ENCODE results near the gene SRD5A1. TPM values are rescaled to one million over a fixed set of nuclear protein-coding genes. Genes with fewer than 3 reads are reported as not detected.

Gene SRD5A1
- total RNA-seq, 1 experiment from 2014 or later, result 52.3 TPM

DNA sequence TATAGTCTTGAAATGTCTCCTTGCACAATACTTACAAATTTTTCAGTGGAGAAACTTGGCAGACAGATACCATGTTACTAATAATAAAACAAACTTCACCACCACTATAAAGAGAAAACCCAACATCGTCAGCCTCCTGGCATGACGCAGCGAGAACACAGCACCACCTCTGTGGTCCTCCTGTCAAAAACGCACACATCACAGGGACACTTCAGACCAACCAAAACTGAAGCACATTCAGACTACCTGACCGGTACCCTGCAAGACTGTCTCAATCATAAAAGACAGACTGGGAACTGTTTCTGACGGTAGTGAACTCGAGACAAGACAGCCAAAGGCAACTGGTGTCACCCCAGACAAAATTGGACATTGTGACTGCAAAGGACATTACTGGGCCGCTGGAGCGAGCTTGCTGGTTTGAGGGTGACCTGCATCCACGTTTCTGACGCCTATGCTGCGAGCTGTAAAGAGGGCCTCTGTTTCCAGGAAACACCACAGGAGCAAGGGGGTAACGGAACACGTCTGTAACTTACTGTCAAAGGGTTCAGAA lies 34.8 kb upstream of the SRD5A1 start:
- Histone ChIP-seq H3K4me3 (no peak overlapping the region), H3K27ac (no peak overlapping the region), H3K4me2 (no peak overlapping the region), H3F3A (ENCODE audit: insufficient read depth, low read depth) (peaks cover 12% of the 10 kb centered on the region), H3K9me2 (ENCODE audit: insufficient read depth) (no peaks in the 10 kb centered on the region), H3K9me3 (ENCODE audit: insufficient read depth, low read depth) (no peaks in the 10 kb centered on the region), H3K79me2 (ENCODE audit: low read depth) (no peaks in the 10 kb centered on the region), H4K20me1 (ENCODE audit: insufficient read depth) (peaks cover 15% of the 10 kb centered on the region), H3K36me3 (ENCODE audit: low read depth) (peaks cover 41% of the 10 kb centered on the region), H3K27me3 (ENCODE audit: insufficient read depth, low read depth) (no peaks in the 10 kb centered on the region), H3K4me1 (replicated peaks; ENCODE audit: insufficient read depth) (no peaks in the 10 kb centered on the region), H2AFZ (no peak overlapping the region)
- ChIA-PET POLR2A (ENCODE audit: unreplicated experiment) (no interaction called here), CTCF (no interaction called here)
- DNase-seq, result no peak
- TF ChIP-seq, protein P1, sequence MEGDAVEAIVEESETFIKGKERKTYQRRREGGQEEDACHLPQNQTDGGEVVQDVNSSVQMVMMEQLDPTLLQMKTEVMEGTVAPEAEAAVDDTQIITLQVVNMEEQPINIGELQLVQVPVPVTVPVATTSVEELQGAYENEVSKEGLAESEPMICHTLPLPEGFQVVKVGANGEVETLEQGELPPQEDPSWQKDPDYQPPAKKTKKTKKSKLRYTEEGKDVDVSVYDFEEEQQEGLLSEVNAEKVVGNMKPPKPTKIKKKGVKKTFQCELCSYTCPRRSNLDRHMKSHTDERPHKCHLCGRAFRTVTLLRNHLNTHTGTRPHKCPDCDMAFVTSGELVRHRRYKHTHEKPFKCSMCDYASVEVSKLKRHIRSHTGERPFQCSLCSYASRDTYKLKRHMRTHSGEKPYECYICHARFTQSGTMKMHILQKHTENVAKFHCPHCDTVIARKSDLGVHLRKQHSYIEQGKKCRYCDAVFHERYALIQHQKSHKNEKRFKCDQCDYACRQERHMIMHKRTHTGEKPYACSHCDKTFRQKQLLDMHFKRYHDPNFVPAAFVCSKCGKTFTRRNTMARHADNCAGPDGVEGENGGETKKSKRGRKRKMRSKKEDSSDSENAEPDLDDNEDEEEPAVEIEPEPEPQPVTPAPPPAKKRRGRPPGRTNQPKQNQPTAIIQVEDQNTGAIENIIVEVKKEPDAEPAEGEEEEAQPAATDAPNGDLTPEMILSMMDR (conservative IDR thresholded peaks at IDR 0.05), result no peak
- no peak for TF ChIP-seq EZH2 (IDR thresholded peaks at IDR 0.05; ENCODE audit: low read depth)
- BruUV-seq (replicated peaks), result no TSS peak
- intact Hi-C loops (cut with micrococcal nuclease; ENCODE audit: unreplicated experiment), result no loop called here

DNA sequence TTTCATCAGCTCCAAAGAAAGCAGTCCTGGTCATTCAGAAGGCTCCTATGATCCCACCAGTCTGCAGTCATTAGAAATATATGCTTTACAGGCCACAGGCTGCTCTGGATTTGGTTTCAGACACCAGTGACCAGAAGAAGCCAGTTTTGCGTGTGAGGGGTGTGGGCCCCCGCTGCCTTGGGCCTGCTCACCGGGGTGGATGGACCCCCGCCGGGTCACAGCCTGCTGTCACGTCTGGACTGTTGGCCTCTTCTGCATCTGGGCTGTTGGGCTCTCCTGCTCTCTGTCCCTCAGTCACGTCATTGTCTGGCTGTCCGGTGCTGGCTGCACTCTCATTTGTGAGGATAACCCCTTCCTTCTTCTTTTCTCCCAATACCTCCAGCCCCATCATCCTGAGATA lies 33.5 kb upstream of the SRD5A1 start:
- H2AFZ ChIP-seq, result no peak overlapping the region
- H3K4me3 ChIP-seq, result no peak overlapping the region
- H4K20me1 ChIP-seq (ENCODE audit: insufficient read depth), result peaks cover 15% of the 10 kb centered on the region
- DNase-seq, result no peak
- BruUV-seq (replicated peaks), result TSS peak; percentile 1
- H3K36me3 ChIP-seq (ENCODE audit: low read depth), result peaks cover 52% of the 10 kb centered on the region
- CTCF ChIA-PET, result no interaction called here
- H3F3A ChIP-seq (ENCODE audit: insufficient read depth, low read depth), result peaks cover 12% of the 10 kb centered on the region
- H3K9me2 ChIP-seq (ENCODE audit: insufficient read depth), result no peaks in the 10 kb centered on the region
- no peaks in the 10 kb centered on the region for H3K4me1 ChIP-seq (replicated peaks; ENCODE audit: insufficient read depth)
- POLR2A ChIA-PET (ENCODE audit: unreplicated experiment), result interaction anchor here (0.5 kb wide), 1 partner anchor 1398 kb away, joined by 3 read pairs; no protein-coding TSS in a partner anchor
- H3K27me3 ChIP-seq (ENCODE audit: insufficient read depth, low read depth), result no peaks in the 10 kb centered on the region
- H3K9me3 ChIP-seq (ENCODE audit: insufficient read depth, low read depth), result no peaks in the 10 kb centered on the region
- TF ChIP-seq, protein P1 (conservative IDR thresholded peaks at IDR 0.05), result no peak
- TF ChIP-seq EZH2 (IDR thresholded peaks at IDR 0.05; ENCODE audit: low read depth), result no peak
- intact Hi-C loops (cut with micrococcal nuclease; ENCODE audit: unreplicated experiment), result no loop called here
- no peak overlapping the region for H3K4me2 ChIP-seq
- no peaks in the 10 kb centered on the region for H3K79me2 ChIP-seq (ENCODE audit: low read depth)
- H3K27ac ChIP-seq, result no peak overlapping the region

DNA sequence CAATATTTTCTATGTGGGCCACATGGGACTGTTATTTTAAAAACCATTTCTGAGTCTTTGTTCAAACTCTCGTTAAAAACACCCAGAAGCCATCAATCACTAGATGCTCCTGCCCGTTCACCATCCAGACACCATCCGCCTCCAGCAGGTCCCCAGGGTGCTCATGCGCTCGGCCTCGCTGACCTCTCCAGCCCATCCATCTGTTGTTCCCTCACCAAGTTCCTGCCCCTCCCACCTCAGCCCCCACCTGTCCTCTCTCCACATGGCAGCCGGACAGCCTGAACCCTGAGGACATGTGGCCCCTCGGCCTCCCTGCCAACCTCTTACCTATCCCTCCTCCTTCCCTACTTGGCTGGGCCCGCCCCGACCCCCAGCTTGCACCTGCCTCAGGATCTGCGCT lies 32.0 kb upstream of the SRD5A1 start:
- H3F3A ChIP-seq (ENCODE audit: insufficient read depth, low read depth), result peaks cover 8% of the 10 kb centered on the region
- H4K20me1 ChIP-seq (ENCODE audit: insufficient read depth), result peaks cover 15% of the 10 kb centered on the region
- no peak for DNase-seq
- no peaks in the 10 kb centered on the region for H3K9me3 ChIP-seq (ENCODE audit: insufficient read depth, low read depth)
- TF ChIP-seq, protein P1 (conservative IDR thresholded peaks at IDR 0.05), result no peak
- no peak for TF ChIP-seq EZH2 (IDR thresholded peaks at IDR 0.05; ENCODE audit: low read depth)
- POLR2A ChIA-PET (ENCODE audit: unreplicated experiment), result no interaction called here
- H2AFZ ChIP-seq, result no peak overlapping the region
- no peaks in the 10 kb centered on the region for H3K79me2 ChIP-seq (ENCODE audit: low read depth)
- H3K4me2 ChIP-seq, result no peak overlapping the region
- CTCF ChIA-PET, result no interaction called here
- H3K27ac ChIP-seq, result no peak overlapping the region
- BruUV-seq (replicated peaks), result no TSS peak
- H3K4me3 ChIP-seq, result no peak overlapping the region
- H3K9me2 ChIP-seq (ENCODE audit: insufficient read depth), result no peaks in the 10 kb centered on the region
- intact Hi-C loops (cut with micrococcal nuclease; ENCODE audit: unreplicated experiment), result no loop called here
- H3K4me1 ChIP-seq (replicated peaks; ENCODE audit: insufficient read depth), result no peaks in the 10 kb centered on the region
- H3K27me3 ChIP-seq (ENCODE audit: insufficient read depth, low read depth), result no peaks in the 10 kb centered on the region
- peaks cover 60% of the 10 kb centered on the region for H3K36me3 ChIP-seq (ENCODE audit: low read depth)
